Gastroesophageal sphincter (tissue), 4 donors: ENCODE measurements around the gene DNAJC9. TPM values are rescaled to one million over a fixed set of nuclear protein-coding genes. Genes with fewer than 3 reads are reported as not detected.
A peak's percentile ranks its signal among the peaks of the same experiment; 100 is the strongest.

Experiments
- ATAC-seq: fragments of 150-250 bp; one replicate; pipeline ENCODE4 v1.9.1; 2016; ENCODE audit warnings: mild to moderate bottlenecking, moderate library complexity
- H3K27ac ChIP-seq, 4 donors: fragments of 200-600 bp; sonication (generic) in 3 of 4; 1 replicate in 3 of 4; 2 replicates in 1 of 4; pipeline ENCODE4 v1.5.1; 2016 to 2019
- H3K27me3 ChIP-seq: fragments of 200-600 bp; sonication (generic); one replicate; pipeline ENCODE4 v1.5.1; 2019
- H3K36me3 ChIP-seq, 2 donors: fragments of 200-600 bp; sonication (generic); one replicate each; pipeline ENCODE4 v1.5.1; 2019; ENCODE audit warnings: control low read depth in 1 of 2
- H3K4me1 ChIP-seq, 3 donors: fragments of 200-600 bp; sonication (generic); 1 replicate in 2 of 3; 2 replicates in 1 of 3; pipeline ENCODE4 v1.5.1; 2016 to 2019; ENCODE audit warnings: control low read depth in 2 of 3
- H3K4me3 ChIP-seq, 2 donors: fragments of 200-600 bp; sonication (generic); one replicate each; pipeline ENCODE4 v1.5.1; 2019; ENCODE audit warnings: mild to moderate bottlenecking in 1 of 2, moderate library complexity in 1 of 2
- H3K9me3 ChIP-seq, 3 donors: fragments of 200-600 bp; sonication (generic); one replicate each; pipeline ENCODE4 v1.5.1; 2017 to 2019; ENCODE audit warnings: control low read depth in 2 of 3
- CTCF ChIP-seq, 4 experiments: fragments of 200-600 bp in 2 of 4; fragments of 450-650 bp in 2 of 4; sonication (generic) in 1 of 4; IDR thresholded peaks; one replicate each; pipeline ENCODE4 v1.5.1; 2017 to 2019; ENCODE audit warnings: antibody characterized with exemption in 4 of 4, mild to moderate bottlenecking in 2 of 4, moderate library complexity in 2 of 4
- EP300 ChIP-seq: sonication (generic); formaldehyde crosslinking; IDR thresholded peaks from one replicate; pipeline ENCODE4 v1.6.1; 2017; ENCODE audit warnings: antibody characterized with exemption, mild to moderate bottlenecking
- POLR2A ChIP-seq, 2 donors: fragments of 450-650 bp; IDR thresholded peaks; one replicate each; pipeline ENCODE4 v1.6.1; 2017; ENCODE audit warnings: antibody characterized with exemption in 2 of 2, mild to moderate bottlenecking in 2 of 2, moderate library complexity in 1 of 2
- POLR2AphosphoS5 ChIP-seq: sonication (generic); formaldehyde crosslinking; IDR thresholded peaks from one replicate; pipeline ENCODE4 v1.6.1; 2017; ENCODE audit warnings: antibody characterized with exemption
- WGBS, 2 donors: methylation state at CpG; one replicate each; pipeline ENCODE4 v1.1.5; 2018; ENCODE audit warnings: low coverage in 1 of 2; 5-methylcytosine and 5-hydroxymethylcytosine counted together
- total RNA-seq, 4 donors: library from RNA; depleted of rRNA; stranded (reverse); fragments of >200 nt; gene quantifications; one replicate each; pipeline ENCODE4 v1.1.0, GENCODE V29; 2016

DNAJC9 gene
- total RNA-seq, 4 donors from 2014 or later: 11.8 to 20.2 (median 14.3) TPM

GRCh38 chr10:73281097-73281496, 34.0 kb upstream of the DNAJC9 start:
- no peaks in the 10 kb centered on the region for H3K9me3 ChIP-seq
- no peaks in the 10 kb centered on the region for H3K4me1 ChIP-seq
- no peak for TF ChIP-seq CTCF (IDR thresholded peaks at IDR 0.05)
- no peak for TF ChIP-seq EP300
- TF ChIP-seq POLR2AphosphoS5: no peak
- 73 to 89% methylated on average over 2 to 3 of the region's 3 CpGs for WGBS, 2 donors
- H3K4me3 ChIP-seq: no peak overlapping the region
- no peaks in the 10 kb centered on the region for H3K36me3 ChIP-seq
- H3K27me3 ChIP-seq: no peaks in the 10 kb centered on the region
- no peak overlapping the region for H3K27ac ChIP-seq
- no peak for ATAC-seq

GRCh38 chr10:73264423-73264822, 17.4 kb upstream of the DNAJC9 start:
- no peaks in the 10 kb centered on the region for H3K36me3 ChIP-seq
- no peaks in the 10 kb centered on the region for H3K4me1 ChIP-seq
- H3K9me3 ChIP-seq: no peaks in the 10 kb centered on the region
- WGBS, 2 donors: 70 to 71% methylated on average over 2 of the region's 2 CpGs
- H3K4me3 ChIP-seq: no peak overlapping the region
- no peak overlapping the region for H3K27ac ChIP-seq
- ATAC-seq: no peak
- TF ChIP-seq POLR2AphosphoS5 (no peak), POLR2A (IDR thresholded peaks at IDR 0.05) (no peak), CTCF (IDR thresholded peaks at IDR 0.05) (no peak), EP300 (no peak)
- H3K27me3 ChIP-seq: no peaks in the 10 kb centered on the region

- Histone ChIP-seq H3K36me3 (no peaks in the 10 kb centered on the region), H3K9me3 (no peaks in the 10 kb centered on the region), H3K4me1 (no peaks in the 10 kb centered on the region), H3K4me3 (no peak overlapping the region), H3K27ac (no peak overlapping the region), H3K27me3 (no peaks in the 10 kb centered on the region)
- ATAC-seq: no peak
- 18% methylated on average over 1 of the region's 1 CpG; no CpG with 5 or more reads in 1 of the 2 donors for WGBS, 2 donors
- TF ChIP-seq EP300 (no peak), POLR2AphosphoS5 (no peak), POLR2A (IDR thresholded peaks at IDR 0.05) (no peak), CTCF (IDR thresholded peaks at IDR 0.05) (peak in 3 of 4 experiments; percentile 22 to 38 (median 26))
Measured at GRCh38 chr10:73263693-73264347, 16.8 kb upstream of the DNAJC9 start.

GRCh38 chr10:73262880-73263555, 16.0 kb upstream of the DNAJC9 start:
- ATAC-seq: no peak
- 68 to 79% methylated on average over 5 of the region's 5 CpGs for WGBS, 2 donors
- Histone ChIP-seq H3K36me3 (no peaks in the 10 kb centered on the region), H3K4me1 (no peaks in the 10 kb centered on the region), H3K27me3 (no peaks in the 10 kb centered on the region), H3K9me3 (no peaks in the 10 kb centered on the region), H3K27ac (no peak overlapping the region), H3K4me3 (no peak overlapping the region)
- TF ChIP-seq CTCF (IDR thresholded peaks at IDR 0.05): no peak
- no peak for TF ChIP-seq POLR2AphosphoS5

- WGBS, 2 donors: 52 to 58% methylated on average over 4 of the region's 4 CpGs
- ATAC-seq: no peak
Measured at GRCh38 chr10:73262105-73262730, 15.2 kb upstream of the DNAJC9 start.

More at GRCh38 chr10:73262105-73262730, 15.2 kb upstream of the DNAJC9 start:
- Histone ChIP-seq H3K27me3 (no peaks in the 10 kb centered on the region), H3K9me3 (no peaks in the 10 kb centered on the region), H3K4me3 (no peak overlapping the region), H3K4me1 (no peaks in the 10 kb centered on the region), H3K36me3 (no peaks in the 10 kb centered on the region), H3K27ac (no peak overlapping the region)
- TF ChIP-seq EP300 (no peak), CTCF (IDR thresholded peaks at IDR 0.05) (no peak), POLR2A (IDR thresholded peaks at IDR 0.05) (no peak), POLR2AphosphoS5 (no peak)
